Stimulated activated CD4-positive, alpha-beta T cell treated with anti-CD3 and anti-CD28 coated beads, Interleukin-4, amount 100 ng/mL, for 48 hours (primary cell): ENCODE measurements around the gene NBAS.

Experiments used
- DNase-seq, 2 donors: peaks; one replicate each; pipeline ENCODE4 v3.0.0-alpha.2; 2020; ENCODE audit warnings: low read depth in 2 of 2

The NBAS gene

DNA sequence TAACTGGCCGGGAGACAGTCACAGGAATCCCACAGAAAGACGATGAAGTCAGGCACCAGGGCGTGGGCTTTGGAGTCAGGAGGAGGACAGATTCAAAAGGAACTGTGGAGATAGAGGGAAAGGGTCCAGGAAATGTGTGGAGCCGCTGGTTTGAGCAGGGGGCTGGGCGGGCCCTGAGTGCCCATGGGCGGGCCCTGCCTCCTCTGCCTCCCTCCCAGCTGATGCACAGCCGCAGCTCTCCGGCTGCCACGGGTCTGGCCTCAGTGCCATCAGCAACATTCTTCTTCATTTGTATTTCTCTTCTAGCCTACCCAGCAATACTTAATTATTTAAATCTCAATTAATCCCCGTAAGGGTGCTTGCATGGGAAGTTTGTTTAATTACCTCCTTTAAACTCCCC is 432.3 kb downstream of the NBAS start:
- DNase-seq, result no peak

DNA sequence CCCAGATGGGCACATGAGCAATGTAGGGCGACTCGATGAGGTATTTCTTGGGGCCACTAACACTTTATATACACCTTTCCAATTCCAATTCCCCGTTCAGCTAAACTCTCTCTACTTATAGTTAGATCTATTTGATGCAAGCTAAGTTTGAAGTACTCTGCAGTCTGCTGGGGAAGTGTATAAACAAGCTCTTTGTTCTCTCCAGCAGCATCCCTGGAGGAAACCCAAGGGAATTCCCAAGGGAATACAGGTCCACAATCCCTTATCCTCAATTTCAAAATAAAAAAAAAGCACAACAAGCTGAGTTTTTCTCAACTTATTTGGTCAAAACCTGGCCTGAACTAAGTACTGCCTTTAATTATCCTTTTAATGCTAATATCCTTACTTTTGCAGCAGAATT is 433.3 kb downstream of the NBAS start:
- DNase-seq, result no peak

DNA sequence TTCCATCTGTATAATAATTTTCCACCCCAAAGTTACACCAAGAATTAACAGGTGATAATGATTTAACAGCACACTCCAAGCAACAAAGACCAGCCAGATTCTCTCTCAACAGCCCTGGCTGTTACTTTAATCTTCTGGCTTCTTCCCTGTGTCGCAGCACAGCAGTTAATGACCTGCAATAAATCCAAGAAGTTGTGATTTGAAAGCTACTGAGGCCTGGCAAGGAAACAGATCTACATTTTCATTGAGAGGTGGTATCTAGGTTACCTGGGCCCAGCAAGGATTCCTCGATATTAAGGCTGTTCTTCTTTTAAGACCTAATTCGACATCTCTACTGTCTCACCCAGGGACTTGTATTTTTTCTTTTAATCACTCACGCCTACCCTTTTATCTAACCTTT is 433.8 kb downstream of the NBAS start:
- DNase-seq, result no peak

DNA sequence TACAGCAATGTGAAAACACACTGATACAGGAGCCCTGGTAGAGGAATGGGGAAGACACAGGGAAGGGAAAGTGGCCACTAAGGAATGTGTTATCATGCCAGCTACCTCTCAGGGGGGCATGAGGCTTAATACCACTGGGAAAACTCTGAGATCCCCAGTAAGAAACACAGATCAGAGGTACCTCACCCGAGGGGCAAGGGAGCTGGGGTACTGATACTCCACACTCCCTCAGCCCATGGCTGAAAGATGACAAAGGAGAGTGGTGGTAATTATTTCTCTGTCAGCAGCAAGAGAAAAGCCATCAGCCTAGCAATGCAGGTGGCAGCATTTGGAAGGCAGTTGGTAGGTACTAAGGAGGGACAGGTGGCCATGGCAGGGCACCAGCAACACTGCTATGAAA is 434.8 kb downstream of the NBAS start:
- no peak for DNase-seq

DNA sequence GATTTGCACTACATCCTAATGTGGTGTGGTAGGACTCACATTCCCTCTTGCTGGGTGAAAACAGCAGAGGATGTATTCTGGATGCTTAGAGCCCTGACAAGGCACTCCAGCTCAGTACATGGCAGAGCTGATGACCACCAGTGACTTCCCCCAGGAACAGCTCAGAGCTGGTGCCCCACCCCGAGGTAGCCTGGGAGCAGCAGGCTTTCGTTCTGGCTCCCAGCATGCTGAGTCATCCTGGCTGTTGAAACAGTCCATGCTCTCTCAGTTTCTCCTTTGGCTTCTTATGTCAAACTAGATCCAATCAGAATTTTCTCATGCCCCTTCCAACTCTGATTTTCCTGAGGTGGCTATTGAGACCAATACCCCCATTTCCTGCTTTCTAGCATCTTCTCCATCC is 438.2 kb downstream of the NBAS start:
- no peak for DNase-seq

DNA sequence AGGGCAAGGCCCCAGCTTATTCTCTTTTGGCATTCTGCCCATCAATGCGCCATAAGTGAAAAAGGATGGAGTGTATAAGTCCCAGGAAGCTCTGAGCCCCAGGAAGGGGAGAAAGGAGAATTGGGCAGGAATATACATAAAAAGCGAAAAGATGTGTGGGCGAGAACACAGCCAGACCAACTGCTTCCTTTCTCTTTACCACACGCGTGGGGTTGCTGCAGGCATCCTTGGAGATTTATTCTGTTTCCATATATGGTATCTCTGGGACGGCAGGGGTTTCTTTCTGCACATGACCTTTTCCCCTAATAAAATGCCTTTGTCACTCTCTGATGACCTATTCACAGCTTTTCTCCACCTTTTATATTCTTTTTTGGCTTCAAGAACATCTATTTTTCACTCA is 440.5 kb downstream of the NBAS start:
- DNase-seq, result no peak

DNA sequence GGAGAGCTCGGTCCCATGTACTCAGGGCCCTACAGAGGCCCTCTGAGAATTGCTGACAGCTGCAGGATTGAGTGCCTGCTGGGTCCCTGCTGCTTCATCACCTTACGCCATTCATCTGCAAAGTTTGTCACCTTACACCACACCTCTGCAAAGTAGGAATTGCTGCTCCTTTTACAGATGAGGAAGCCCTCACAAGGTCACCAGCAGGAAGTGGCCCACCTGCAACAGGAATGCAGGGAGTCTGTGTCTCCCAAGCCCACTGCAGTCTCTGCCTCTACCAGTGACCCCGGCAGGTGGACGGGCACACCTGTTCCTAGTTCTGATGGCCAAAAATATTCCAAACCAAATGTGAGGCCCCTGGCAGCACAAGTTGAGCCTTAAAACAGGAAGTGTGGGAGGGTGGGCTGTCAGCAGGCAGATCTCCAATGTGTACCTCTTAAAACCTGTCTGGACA is 441.4 kb downstream of the NBAS start:
- no peak for DNase-seq

DNA sequence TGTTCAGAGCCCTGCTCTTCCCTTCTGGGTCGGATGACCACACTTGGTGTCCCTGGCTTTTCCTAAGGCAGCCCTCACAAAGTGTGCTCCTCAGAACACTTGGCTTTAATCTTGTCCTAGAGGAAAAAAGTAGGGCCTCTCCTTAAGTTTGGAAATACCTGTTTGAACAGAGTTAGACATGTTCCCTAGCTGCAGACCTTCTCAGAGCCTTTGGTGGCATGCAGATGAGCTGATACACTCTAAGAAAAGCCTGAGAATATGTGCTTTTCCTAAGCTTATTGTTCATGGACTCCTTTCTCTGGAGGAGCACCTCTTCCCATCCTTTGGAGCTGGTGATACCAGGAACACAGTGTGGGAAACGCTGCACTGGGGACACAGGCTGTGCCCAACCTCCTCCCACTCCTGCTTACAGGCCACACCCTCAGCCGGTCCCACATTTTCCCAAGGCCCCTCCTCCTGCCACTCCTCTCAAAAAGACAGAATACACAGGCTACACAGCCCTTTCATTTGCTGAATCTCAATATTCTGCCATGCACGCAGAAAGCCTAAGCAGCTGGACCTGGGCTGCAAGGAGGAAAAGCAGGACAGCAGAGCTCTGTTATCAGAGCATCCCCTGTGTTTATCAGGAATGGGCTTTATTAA is 443.6 kb downstream of the NBAS start:
- DNase-seq, result no peak
